ENCODE measurements around the gene CRISP2. TPM values are rescaled to one million over a fixed set of nuclear protein-coding genes. Genes with fewer than 3 reads are reported as not detected.

The CRISP2 gene
- total RNA-seq, 2 donors from 2014 or later = not detected

DNA sequence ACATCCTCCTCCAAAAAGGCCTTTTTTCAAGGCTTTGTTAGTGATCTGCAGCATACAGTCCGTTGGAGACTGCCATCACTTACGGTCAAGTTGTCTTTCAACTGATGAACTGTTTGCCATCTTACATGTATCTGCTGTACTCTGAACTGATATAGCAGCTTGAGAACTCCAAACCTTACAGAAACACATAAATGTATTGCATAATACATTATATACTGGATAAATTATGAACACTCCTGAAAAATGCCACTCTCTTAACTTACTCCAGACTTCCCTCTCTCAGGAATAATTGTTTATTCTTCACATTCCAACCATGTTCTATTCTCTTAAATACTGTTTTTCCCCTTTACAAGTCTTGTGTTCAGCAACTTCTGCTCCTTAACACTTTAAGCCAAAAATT, 62.1 kb downstream of the CRISP2 start:
- TF ChIP-seq POLR2A (IDR thresholded peaks at IDR 0.05) (no peak), CTCF (IDR thresholded peaks at IDR 0.05) (no peak)
- DNase-seq (no peak), ATAC-seq (no peak)
- Histone ChIP-seq H3K36me3 (replicated peaks in 1 of 2; ENCODE audit: insufficient read depth in 1 of 2, low read depth in 2 of 2) (no peaks in the 10 kb centered on the region), H3K4me1 (no peaks in the 10 kb centered on the region), H3K27ac (no peak overlapping the region), H3K9me3 (no peaks in the 10 kb centered on the region), H3K4me3 (no peak overlapping the region), H3K27me3 (peaks cover 0 to 7% of the 10 kb centered on the region in 2 donors)
- intact Hi-C loops (cut with DNase I) = no loop called here
- 60 to 73% methylated on average over 2 of the region's 2 CpGs for WGBS, 2 donors

- Histone ChIP-seq H3K27me3 (peaks cover 0 to 2% of the 10 kb centered on the region in 2 donors), H3K4me1 (no peaks in the 10 kb centered on the region), H3K27ac (no peak overlapping the region), H3K36me3 (replicated peaks in 1 of 2; ENCODE audit: insufficient read depth in 1 of 2, low read depth in 2 of 2) (no peaks in the 10 kb centered on the region), H3K9me3 (no peaks in the 10 kb centered on the region), H3K4me3 (no peak overlapping the region)
- DNase-seq (no peak), ATAC-seq (no peak)
- no peak for TF ChIP-seq POLR2A (IDR thresholded peaks at IDR 0.05)
- TF ChIP-seq CTCF (IDR thresholded peaks at IDR 0.05) = no peak
- 53 to 54% methylated on average over 1 of the region's 1 CpG for WGBS, 2 donors
- intact Hi-C loops (cut with DNase I) = no loop called here
Observed at GRCh38 chr6:49649988-49650387, 63.4 kb downstream of the CRISP2 start.

DNA sequence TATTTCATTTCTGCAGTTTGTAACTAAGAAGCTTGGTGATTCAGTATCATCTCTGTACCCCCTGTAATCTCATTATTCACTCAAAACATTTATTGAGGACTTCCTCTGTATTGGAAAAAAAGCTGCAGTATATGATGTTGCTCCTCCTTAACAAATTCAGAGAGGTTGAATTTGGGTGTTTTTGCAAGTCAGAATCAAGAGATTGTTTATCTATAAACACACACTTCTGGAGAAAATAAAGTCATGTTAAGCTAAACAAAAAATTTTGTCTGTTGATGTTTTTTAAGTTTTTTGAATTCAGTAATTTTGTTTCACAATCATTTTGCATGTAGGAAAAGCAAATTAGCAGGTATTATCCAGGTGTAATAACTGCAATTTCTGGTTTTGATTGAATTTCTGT, 65.3 kb downstream of the CRISP2 start:
- TF ChIP-seq POLR2A (IDR thresholded peaks at IDR 0.05) = no peak
- TF ChIP-seq CTCF (IDR thresholded peaks at IDR 0.05) = no peak
- intact Hi-C loops (cut with DNase I) = no loop called here
- Histone ChIP-seq H3K4me3 (no peak overlapping the region), H3K36me3 (replicated peaks in 1 of 2; ENCODE audit: insufficient read depth in 1 of 2, low read depth in 2 of 2) (no peaks in the 10 kb centered on the region), H3K27ac (no peak overlapping the region), H3K4me1 (no peaks in the 10 kb centered on the region), H3K9me3 (no peaks in the 10 kb centered on the region), H3K27me3 (no peaks in the 10 kb centered on the region)
- DNase-seq = no peak
- ATAC-seq = no peak

- H3K4me1 ChIP-seq = no peaks in the 10 kb centered on the region
- no peaks in the 10 kb centered on the region for H3K36me3 ChIP-seq (replicated peaks in 1 of 2; ENCODE audit: insufficient read depth in 1 of 2, low read depth in 2 of 2)
- DNase-seq (no peak), ATAC-seq (no peak)
- intact Hi-C loops (cut with DNase I) = no loop called here
- 81 to 82% methylated on average over 2 of the region's 2 CpGs for WGBS, 2 donors
- H3K4me3 ChIP-seq = no peak overlapping the region
- no peak for TF ChIP-seq POLR2A (IDR thresholded peaks at IDR 0.05)
- TF ChIP-seq CTCF (IDR thresholded peaks at IDR 0.05) = no peak
- no peaks in the 10 kb centered on the region for H3K9me3 ChIP-seq
- H3K27ac ChIP-seq = no peak overlapping the region
- H3K27me3 ChIP-seq = no peaks in the 10 kb centered on the region
Observed at GRCh38 chr6:49647476-49647875, 65.9 kb downstream of the CRISP2 start.

GRCh38 chr6:49646942-49647341, 66.4 kb downstream of the CRISP2 start:
- Histone ChIP-seq H3K27ac (no peak overlapping the region), H3K27me3 (no peaks in the 10 kb centered on the region), H3K4me1 (no peaks in the 10 kb centered on the region), H3K4me3 (no peak overlapping the region), H3K36me3 (replicated peaks in 1 of 2; ENCODE audit: insufficient read depth in 1 of 2, low read depth in 2 of 2) (no peaks in the 10 kb centered on the region), H3K9me3 (no peaks in the 10 kb centered on the region)
- TF ChIP-seq CTCF (IDR thresholded peaks at IDR 0.05) (no peak), POLR2A (IDR thresholded peaks at IDR 0.05) (no peak)
- DNase-seq = no peak
- WGBS, 2 donors = 64 to 67% methylated on average over 4 of the region's 4 CpGs
- no peak for ATAC-seq
- intact Hi-C loops (cut with DNase I) = no loop called here

Measured in body of pancreas (tissue), 4 donors.